Spleen (tissue), 7 donors: ENCODE results near the gene PSMD5.
A peak's percentile ranks its signal among the peaks of the same experiment; 100 is the strongest.

Experiments used
- POLR2A ChIP-seq, 3 donors: fragments of 450-650 bp; IDR thresholded peaks; one replicate each; pipeline ENCODE4 v1.5.1; 2017; ENCODE audit warnings: antibody characterized with exemption in 3 of 3, mild to moderate bottlenecking in 1 of 3
- POLR2AphosphoS5 ChIP-seq, 3 donors: sonication (generic); formaldehyde crosslinking; IDR thresholded peaks; one replicate each; pipeline ENCODE4 v1.5.1; 2017; ENCODE audit warnings: antibody characterized with exemption in 3 of 3
- TF ChIP-seq, protein P1 (sequence below), 11 experiments: fragments of 200-600 bp in 7 of 11; fragments of 450-650 bp in 4 of 11; sonication (generic) in 4 of 11; IDR thresholded peaks in 8 of 11; conservative IDR thresholded peaks in 3 of 11; 1 replicate in 7 of 11; 2 replicates in 4 of 11; pipeline versions ENCODE4 v1.4.0 to v1.8.0; 2016 to 2021; ENCODE audit warnings: antibody characterized with exemption in 11 of 11, inconsistent platforms in 4 of 11, mild to moderate bottlenecking in 1 of 11
- donor health status: DM: no; HTN: no; CAD: no; lungs with moderate emphysema.
- donor health status: DM: no; HTN: no; CAD: no.
- donor health status: DM: no; HTN: no; CAD: no.

DNA sequence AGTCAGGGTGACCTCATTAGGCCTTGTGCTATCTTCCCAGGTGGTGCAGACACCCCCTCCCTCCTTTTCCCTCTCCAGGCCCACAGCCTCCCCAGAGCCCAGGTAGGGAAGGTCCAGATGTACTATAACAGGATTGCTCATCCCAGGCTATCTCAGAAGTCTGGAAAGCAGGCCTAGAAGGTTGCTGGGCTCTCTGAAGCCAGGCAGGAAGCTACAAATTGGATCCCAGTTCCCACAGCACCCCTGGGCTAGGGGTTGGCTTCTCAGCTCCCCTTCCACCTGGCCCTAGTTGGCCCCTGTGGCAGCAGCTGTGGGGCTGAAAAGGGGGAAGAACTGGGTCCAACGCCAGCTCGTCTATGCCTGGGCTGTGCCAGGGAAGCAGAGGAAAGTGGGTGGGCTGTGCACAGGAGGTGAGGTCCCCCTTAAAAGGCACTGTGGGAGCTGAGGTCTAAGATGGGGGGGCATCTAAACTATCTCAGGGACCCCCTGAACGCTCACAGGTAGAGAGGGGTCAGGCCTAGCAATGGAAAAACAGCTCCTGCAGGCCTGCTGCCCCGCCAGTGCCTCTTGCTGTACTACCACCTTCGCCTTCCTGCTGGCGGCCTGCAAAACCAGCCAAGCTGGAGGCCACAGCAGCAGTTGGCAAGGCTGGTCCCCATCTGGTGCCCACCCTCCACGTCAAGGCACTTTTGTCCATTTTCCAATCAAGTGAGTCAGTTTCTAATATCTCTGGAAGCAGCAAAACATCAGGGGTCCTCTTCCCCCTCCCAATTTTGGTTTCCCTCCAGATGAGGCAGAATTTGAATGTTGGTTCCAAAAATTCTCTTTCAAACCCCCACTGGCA lies 13.3 kb upstream of the PSMD5 start:
- TF ChIP-seq POLR2AphosphoS5 (IDR thresholded peaks at IDR 0.05) = peak in 1 of 3 donors; percentile 28
- no peak for TF ChIP-seq POLR2A (IDR thresholded peaks at IDR 0.05)
- TF ChIP-seq, protein P1, sequence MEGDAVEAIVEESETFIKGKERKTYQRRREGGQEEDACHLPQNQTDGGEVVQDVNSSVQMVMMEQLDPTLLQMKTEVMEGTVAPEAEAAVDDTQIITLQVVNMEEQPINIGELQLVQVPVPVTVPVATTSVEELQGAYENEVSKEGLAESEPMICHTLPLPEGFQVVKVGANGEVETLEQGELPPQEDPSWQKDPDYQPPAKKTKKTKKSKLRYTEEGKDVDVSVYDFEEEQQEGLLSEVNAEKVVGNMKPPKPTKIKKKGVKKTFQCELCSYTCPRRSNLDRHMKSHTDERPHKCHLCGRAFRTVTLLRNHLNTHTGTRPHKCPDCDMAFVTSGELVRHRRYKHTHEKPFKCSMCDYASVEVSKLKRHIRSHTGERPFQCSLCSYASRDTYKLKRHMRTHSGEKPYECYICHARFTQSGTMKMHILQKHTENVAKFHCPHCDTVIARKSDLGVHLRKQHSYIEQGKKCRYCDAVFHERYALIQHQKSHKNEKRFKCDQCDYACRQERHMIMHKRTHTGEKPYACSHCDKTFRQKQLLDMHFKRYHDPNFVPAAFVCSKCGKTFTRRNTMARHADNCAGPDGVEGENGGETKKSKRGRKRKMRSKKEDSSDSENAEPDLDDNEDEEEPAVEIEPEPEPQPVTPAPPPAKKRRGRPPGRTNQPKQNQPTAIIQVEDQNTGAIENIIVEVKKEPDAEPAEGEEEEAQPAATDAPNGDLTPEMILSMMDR (IDR thresholded peaks at IDR 0.05 in 8 of 11, conservative IDR thresholded peaks at IDR 0.05 in 3 of 11) = no peak
